AG09319 (cell line): ENCODE results near the gene SLC9A3.
"Not testable (repeated sequence)": the region's sequence is repeated elsewhere in the genome, so short reads cannot be mapped to it uniquely, and the experiment has no call there.

Source experiments
- DNase-seq: peaks from one replicate; pipeline ENCODE4 v3.0.0-alpha.2; 2010; ENCODE audit warnings: low read depth; ENCODE audit errors: extremely low read depth
- CTCF ChIP-seq: IDR thresholded peaks from 2 replicates; pipeline ENCODE4 v1.5.1; 2011; ENCODE audit warnings: low read depth, mild to moderate bottlenecking, inconsistent platforms, low read length, moderate library complexity

Gene SLC9A3

GRCh38 chr5:491856-492155 is 32.4 kb downstream of the SLC9A3 start:
- TF ChIP-seq CTCF, result no peak
- no peak for DNase-seq

- no peak for TF ChIP-seq CTCF
- no peak for DNase-seq
Measured at GRCh38 chr5:491119-491855, 33.0 kb downstream of the SLC9A3 start.

GRCh38 chr5:490116-491106 is 33.8 kb downstream of the SLC9A3 start:
- no peak for DNase-seq

GRCh38 chr5:489689-490080 is 34.6 kb downstream of the SLC9A3 start:
- TF ChIP-seq CTCF, result no peak
- no peak for DNase-seq

More at GRCh38 chr5:490116-491106, 33.8 kb downstream of the SLC9A3 start:
- no peak for TF ChIP-seq CTCF

GRCh38 chr5:488744-489688 is 35.2 kb downstream of the SLC9A3 start:
- TF ChIP-seq CTCF, result no peak
- no peak for DNase-seq

GRCh38 chr5:488241-488640 is 36.0 kb downstream of the SLC9A3 start:
- DNase-seq, result no peak
- TF ChIP-seq CTCF, result no peak

- not testable (repeated sequence) for DNase-seq
Measured at GRCh38 chr5:486597-486996, 37.7 kb downstream of the SLC9A3 start.
